Stimulated activated CD8-positive, alpha-beta memory T cell treated with anti-CD3 and anti-CD28 coated beads, Interleukin-7, amount 100 ng/mL, for 48 hours (primary cell): ENCODE measurements around the gene FAM111A.
"Not testable (repeated sequence)": the region's sequence is repeated elsewhere in the genome, so short reads cannot be mapped to it uniquely, and the experiment has no call there.

Experiments used
- DNase-seq, 2 donors: peaks; one replicate each; pipeline ENCODE4 v3.0.0-alpha.2; 2020; ENCODE audit warnings: low read depth in 1 of 2; ENCODE audit errors: extremely low read depth in 1 of 2

Gene FAM111A, protein sequence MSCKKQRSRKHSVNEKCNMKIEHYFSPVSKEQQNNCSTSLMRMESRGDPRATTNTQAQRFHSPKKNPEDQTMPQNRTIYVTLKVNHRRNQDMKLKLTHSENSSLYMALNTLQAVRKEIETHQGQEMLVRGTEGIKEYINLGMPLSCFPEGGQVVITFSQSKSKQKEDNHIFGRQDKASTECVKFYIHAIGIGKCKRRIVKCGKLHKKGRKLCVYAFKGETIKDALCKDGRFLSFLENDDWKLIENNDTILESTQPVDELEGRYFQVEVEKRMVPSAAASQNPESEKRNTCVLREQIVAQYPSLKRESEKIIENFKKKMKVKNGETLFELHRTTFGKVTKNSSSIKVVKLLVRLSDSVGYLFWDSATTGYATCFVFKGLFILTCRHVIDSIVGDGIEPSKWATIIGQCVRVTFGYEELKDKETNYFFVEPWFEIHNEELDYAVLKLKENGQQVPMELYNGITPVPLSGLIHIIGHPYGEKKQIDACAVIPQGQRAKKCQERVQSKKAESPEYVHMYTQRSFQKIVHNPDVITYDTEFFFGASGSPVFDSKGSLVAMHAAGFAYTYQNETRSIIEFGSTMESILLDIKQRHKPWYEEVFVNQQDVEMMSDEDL

DNA sequence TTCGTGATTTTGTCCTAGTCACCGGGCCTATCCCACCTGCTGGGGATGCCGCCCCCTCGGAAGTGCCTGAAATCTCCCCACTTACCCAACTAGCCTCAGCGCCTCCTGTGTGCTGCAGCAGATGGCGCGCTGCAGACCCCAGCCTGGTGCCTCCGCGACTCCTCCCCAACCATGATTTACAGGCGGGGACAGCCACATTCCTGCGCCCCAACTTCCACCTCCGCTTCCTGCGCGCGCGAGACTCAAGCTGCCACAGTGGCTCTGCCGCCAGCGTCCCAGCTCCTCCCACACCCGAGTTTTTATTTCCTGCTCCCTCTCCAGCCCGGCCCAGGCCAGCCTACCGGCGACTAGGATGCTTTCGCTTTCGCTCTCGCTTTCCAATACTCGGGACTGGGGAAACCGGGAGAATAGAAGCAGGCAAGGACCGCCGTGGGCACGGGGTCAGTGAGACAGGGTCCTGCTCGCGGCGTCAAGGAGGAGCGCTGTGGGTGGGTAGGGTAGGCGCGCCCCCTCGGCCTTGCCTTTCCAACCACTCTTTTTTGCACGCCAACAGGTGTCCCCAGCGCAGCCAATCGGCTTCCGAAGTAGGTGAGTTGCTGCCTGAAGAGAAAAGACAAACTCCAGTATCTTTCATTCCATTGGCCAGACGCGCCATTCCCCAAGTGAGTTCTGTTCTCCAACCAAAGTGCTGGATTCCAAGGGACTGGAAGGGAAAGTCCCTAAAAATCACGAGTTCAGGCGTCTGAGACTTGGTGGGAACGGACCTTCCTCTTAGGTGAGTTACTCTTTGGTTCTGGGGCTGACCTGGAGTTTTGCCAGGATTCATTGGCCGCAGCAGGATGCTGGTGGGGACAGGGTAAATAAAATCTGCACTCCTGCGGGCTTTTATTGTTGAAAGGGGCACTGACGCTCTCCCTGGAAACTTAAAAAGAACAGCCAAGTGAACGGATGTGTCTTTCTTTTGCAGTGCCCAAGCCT is at the start of gene FAM111A:
Gene FAM111A (plus strand): TSS at position 327 of the 978 bp plus-strand sequence. CDS start 6,017 bp downstream, outside the sequence.
- peak; percentile 67 to 79 for DNase-seq

GRCh38 chr11:59093576-59093975 is 49.1 kb upstream of the FAM111A start:
- not testable (repeated sequence) for DNase-seq

DNA sequence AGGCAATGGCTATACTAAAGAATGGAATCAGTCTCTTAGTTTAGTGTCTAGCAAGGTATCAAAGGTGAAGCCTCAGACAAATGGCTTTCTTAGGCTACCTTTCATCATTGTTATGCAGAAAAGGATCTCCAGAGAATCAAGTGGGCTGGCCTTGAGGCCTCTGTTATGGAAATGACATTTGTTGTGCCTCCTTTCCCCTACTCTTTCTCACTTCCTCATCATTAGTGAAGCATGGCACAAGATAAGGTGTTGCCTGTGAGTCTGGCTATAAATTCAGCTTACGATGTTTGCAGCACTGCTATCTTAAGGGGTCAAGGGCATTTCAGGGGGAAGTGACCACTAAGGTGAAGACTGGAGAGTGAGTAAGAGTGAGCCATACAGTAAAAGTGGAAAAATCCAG is 47.4 kb upstream of the FAM111A start:
- DNase-seq = not testable (repeated sequence)

DNA sequence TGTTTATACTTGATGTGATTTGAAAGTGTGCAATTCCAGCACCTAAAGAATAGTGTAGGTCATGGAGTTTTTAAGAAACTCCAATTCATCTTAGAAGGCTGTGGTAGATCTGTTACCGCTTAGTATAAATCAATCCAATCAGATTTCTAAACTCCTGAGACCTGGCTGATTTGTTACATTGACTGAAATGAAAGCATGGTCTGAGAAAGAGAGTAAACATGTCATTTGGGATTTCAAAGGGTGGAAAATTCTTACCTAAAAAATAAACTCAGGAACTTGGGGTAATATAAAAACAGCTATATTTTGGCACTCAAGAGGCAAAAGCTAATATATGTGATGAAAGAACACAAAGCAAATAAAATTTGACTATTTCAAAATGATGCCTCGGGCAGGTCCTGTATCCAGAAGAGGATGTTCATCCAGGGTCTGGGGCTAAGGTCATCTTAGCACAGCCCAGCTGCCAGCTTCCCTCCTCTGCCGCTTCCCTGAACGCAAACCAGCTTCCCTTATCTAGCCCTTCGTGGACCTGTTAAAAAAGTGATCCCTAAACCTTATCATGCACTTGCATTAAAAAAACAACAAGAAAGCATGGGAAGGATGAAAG is 46.6 kb upstream of the FAM111A start:
- not testable (repeated sequence) for DNase-seq

DNA sequence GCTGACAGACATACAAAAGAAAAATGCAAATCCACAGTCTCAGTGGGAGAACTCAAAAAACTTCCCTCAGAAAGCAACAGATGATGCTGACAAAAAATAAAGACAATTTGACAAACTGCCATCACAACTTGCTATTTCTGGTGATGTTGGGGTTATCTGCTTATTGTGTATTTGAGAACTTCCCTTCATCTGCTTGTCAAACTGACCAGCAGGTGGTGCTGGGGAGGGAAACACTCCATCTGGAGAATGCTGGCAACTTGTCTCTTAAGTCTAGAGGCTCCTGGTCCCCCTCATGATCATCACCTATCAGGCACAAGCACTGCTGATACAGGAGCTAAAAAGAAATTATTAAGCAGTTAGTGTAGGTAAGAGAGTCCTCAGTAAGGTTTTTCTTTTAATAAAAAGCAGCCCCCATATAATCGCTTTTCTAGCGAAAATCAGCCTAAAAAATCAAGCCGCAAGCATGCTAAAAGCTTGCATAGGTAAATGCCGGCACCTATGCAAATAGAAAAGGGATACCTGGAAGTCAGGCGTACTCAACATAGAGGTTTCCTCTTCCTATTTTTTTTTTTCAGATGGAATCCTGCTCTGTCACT is 45.4 kb upstream of the FAM111A start:
- DNase-seq = peak in 1 of 2 donors; percentile 25

DNA sequence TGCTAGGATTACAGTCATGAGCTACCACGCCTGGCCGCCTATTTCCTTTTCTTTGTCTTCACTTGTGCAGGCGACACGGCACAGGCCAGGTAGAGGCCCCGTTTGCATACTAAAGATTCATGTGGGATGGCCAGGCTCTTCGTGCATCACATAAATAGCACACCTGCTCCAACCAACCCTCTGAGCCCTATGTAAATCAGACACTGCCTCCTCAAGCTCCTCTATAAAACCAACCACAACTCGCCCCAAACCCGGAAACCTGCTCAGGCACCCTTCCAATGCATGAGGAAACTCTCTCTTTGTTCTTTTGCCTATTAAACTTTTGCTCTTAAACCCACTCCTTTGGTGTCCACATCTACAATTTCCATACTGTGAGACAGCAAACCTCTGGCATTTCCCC is 44.7 kb upstream of the FAM111A start:
- not testable (repeated sequence) for DNase-seq

DNA sequence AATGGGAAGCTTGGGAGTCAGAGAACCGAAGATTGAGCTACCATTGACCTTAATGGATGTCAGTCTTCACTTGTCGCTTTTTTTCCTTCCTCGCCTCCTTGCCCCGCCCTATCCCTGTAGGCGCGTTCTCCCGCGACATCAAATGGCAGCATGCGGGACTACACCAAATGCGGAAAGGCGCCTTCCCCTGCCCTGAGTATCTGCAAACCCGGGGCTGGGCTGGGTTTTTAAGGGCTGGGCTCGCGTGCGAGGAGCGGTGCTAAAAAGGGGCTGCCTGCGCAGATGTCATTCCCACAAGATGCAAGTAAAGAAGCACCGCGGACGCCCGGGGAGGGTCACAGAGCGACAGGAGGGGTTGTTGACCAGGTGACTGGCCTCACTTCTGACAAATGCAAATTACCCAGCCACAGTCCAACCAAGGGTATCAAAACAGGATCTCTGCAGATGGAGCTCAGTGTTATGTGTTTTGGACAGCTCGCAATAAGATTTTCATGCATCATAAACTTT is 40.3 kb upstream of the FAM111A start:
- DNase-seq = peak in 1 of 2 donors; percentile 56

- peak; percentile 46 to 63 for DNase-seq
Observed at GRCh38 chr11:59106363-59107336, 36.0 kb upstream of the FAM111A start, which contains the start of gene FAM111B. Gene FAM111B, plus strand, starts transcription at chr11:59107237. Its CDS starts 2,389 bp downstream, at chr11:59109626.

GRCh38 chr11:59107721-59108120 is 34.9 kb upstream of the FAM111A start:
- DNase-seq = not testable (repeated sequence)

- no peak for DNase-seq
Observed at GRCh38 chr11:59112494-59112893, 30.2 kb upstream of the FAM111A start.

DNA sequence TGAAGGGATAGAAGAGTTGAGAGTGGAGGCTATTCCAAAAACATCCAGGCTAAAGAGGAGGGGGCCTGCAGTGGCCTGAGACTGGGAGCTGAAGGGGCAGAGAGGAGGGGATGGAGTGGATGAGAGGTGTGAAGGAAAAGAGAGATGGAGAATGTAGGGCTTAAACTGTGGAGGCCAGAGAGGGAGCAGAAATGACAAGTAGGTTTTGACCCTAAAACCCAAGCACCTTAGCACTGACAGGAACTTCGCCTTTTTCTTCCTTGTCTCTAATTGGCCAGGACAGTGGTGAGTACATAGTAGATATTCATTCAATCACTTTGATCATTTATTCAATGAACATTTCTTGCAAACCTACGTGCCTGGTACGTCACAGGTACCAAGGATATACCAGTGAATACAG is 28.3 kb upstream of the FAM111A start:
- no peak for DNase-seq

GRCh38 chr11:59115553-59115952 is 27.1 kb upstream of the FAM111A start:
- DNase-seq = no peak

GRCh38 chr11:59117774-59118173 is 24.9 kb upstream of the FAM111A start:
- no peak for DNase-seq

GRCh38 chr11:59119826-59120225 is 22.8 kb upstream of the FAM111A start:
- no peak for DNase-seq

DNA sequence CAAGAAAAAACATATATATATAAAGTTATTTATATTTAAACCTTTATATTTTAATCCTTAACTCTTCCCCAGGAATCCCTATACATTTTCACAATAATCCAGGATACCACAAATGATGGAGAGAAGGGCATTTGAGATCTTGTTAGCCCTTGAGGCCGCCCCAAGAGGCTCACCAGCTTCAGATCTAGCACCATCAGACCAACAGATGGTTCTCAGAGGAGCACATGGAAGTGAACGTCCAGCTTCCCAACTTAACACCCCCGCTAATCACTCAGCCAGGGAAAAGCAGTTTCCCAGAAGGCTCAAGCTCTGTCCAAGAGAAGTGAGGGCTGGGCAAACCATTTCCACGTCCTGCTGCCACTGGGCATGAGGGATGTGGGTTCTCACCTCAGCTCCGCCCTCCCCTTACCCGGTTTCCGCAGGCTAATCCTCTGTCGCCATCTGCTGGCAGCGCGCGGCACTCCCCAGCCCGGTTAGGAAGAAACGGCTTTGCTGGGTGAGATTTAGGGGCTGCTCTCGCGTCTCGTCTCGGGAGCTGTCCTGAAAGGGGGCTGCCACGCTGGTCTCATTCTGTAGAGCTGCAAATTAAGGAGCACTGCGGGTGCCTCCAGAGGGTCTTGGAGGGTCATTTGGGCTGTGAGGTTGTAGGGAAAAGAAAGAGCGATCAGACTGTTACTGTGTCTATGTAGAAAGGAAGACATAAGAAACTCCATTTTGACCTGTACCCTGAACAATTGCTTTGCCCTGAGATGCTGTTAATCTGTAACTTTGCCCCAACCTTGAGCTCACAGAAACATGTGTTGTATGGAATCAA is 6.8 kb upstream of the FAM111A start:
- DNase-seq = peak; percentile 62 to 78

- not testable (repeated sequence) for DNase-seq
Observed at GRCh38 chr11:59136551-59136950, 6.1 kb upstream of the FAM111A start.

DNA sequence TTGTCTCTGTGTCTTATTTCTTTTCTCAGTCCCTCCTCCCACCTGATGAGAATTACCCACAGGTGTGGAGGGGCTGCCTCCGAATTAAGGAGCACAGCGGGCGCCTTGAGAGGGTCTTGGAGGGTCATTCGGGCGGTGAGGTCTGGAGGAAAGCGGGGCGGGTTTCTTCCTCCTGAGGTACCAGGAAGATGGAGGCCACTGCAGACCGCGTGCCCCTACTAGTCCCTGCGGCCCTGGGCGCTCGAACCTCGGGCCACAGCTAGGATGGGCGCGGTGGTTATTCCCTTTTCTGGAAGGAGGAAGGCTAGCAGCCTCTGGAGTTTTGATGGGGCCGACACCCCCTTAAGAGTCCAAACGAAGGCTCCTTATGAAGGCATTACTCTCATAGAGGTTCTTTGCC is 5.5 kb upstream of the FAM111A start:
- no peak for DNase-seq

DNA sequence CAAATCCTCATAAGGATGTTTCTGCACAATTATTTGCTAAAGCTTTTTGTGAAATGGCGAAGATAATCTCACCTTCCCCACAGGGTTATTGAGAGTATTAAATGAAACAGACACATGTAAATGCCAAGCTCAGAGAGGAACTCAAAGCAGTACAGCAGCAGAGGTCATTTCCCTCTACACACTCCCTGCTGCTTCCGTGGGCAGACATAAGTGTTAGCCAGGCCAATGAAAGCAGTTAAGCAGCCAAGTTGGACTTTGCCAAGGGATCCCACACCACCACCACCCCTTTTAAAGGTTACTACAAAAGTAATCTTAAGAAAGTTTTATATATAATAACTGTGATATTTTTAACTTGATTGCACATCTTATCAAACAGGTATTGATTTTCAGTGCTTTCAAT is 4.0 kb upstream of the FAM111A start:
- DNase-seq = no peak
